ENCODE data around the gene PTPRM.

Gene PTPRM

GRCh38 chr18:8257851-8258434, 690.8 kb downstream of the PTPRM start:
- DNase-seq: no peak

DNA sequence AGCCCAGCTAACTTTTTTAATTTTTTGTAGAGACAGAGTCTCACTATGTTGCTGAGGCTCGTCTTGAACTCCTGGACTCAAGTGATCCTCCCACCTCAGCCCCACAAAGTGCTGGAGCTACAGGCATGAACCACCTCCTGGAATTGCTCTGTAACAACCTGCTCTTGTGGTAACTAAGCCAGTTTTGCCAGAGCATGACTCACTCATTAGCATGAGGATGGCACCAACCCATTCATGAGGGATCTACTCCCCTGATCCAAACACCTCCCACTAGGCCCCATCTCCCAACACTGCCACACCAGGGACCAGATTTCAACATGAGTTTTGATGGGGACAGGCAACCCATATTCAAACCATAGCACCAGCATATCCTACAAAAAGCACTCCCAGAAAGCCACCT, 693.2 kb downstream of the PTPRM start:
- DNase-seq: no peak

DNA sequence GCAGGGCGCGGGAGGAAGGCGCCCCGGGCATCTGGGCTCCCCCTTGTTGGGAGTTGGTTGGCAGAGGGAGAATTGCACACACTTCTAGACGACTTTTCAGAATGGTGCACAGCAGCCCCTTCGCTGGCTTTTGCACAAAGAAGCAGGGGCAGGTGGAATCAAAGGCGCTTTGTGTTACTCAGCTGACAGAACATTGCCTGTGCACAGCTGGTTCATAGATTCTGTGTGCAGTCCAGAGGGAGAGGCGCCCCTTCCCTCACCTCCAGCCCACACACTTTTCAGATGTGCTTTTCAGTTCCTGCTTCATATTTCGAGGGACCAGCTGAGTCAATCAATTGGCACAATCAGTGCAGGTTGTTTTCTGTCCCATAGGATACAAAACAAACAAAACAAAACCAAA, 693.7 kb downstream of the PTPRM start:
- no peak for DNase-seq

DNA sequence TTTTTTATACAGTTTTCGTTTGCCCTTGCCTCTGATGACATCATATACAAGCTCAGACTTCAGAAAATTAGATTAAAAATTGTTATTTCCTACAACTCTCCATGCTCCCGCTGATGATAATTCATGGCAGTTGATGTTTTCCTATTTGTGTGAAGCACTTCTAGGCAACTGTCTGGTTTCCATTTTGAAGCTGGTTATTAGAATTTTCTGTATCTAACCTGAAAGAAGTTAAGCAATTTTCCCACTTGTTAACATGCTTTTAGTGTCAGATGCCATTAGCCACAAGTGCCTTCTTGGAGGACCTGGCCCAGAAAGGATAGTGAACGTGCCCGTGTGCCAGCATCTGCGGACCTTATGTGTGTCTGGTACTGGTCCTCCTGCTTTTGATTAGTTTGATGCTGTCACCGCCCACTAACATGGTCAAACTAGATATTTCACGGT, 694.6 kb downstream of the PTPRM start:
- DNase-seq: no peak

DNA sequence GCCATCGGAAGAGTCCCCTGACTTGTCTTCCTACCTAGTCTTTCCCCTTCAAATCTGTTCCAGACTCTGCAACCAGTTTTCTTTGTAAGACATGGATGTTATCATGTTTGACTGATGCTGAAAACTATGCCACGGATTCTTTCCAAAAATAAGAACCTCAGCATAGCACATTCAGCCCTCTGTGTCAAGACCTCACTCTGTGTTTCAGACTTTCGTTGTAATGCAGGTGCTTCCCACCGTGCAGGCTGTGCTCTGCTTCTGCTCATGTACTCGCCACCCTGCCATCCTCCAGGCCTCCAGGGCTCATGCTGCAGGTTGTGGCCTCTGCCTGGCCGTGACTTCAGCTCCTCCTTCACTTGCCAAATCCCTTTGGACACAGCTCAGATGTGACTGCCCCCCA, 695.1 kb downstream of the PTPRM start:
- DNase-seq: no peak

DNA sequence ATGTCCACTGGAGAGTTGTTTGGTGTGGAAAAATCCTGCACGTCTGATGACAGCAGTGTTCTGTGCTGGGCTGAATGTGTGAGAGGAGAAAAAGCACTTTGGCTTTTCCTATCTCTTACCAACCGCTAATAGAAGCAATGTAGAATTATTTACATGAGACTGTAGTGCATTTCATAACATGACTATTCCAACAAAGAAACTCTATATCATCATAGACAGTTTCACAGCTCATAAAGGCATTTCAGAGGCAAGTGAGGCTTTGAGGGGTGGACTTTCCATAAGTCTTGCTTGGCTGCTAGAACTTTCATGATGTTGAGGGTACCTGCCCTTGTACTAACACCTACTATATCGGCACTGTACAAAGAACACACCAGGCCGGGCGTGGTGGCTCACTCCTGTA, 697.0 kb downstream of the PTPRM start:
- DNase-seq: no peak

- DNase-seq: no peak
These were observed 697.8 kb downstream of the PTPRM start for GRCh38 chr18:8264861-8265411.

- no peak for DNase-seq
These were observed 705.1 kb downstream of the PTPRM start for GRCh38 chr18:8272254-8272653.

DNA sequence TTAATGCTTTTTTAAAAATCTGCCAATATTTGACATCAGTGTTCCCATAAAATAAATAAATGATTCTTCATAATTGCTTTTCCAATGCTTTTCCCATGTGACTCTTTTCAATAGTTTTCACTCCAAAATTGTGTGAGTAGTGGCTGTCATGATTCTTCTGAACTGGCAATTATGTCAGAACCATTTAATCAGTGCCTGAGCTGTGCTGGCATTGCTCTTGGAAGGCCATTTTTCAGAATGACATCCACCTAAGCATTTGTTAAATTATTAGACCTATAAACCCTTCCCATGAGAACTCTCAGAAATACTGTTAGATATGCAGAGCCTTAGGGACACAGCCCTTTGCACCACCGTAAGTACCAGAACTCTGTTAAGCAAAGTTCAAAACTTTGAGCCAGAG, 707.3 kb downstream of the PTPRM start:
- DNase-seq: no peak

GRCh38 chr18:8276406-8276805, 709.3 kb downstream of the PTPRM start:
- DNase-seq: no peak

- no peak for DNase-seq
These were observed 710.2 kb downstream of the PTPRM start for GRCh38 chr18:8277270-8277669.

DNA sequence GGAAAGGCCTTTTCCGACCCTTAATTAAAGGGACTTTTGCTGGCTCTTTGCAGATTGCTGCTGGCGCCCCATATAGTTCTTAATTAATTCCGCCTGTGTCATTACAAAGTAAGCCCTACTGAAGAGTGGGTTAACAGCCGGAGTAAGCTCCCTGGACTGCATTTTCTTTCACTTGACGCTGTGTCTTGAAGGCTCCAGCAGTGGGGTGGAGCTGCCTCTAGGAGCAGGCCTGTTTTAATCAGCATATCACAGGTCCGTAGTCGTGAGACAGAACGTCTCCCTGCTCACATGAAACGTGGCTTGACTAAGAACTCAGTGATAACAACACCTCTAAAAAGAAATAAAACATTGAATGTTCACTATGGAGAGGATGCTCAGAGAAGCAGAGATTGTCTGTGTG, 712.2 kb downstream of the PTPRM start:
- DNase-seq: no peak

DNA sequence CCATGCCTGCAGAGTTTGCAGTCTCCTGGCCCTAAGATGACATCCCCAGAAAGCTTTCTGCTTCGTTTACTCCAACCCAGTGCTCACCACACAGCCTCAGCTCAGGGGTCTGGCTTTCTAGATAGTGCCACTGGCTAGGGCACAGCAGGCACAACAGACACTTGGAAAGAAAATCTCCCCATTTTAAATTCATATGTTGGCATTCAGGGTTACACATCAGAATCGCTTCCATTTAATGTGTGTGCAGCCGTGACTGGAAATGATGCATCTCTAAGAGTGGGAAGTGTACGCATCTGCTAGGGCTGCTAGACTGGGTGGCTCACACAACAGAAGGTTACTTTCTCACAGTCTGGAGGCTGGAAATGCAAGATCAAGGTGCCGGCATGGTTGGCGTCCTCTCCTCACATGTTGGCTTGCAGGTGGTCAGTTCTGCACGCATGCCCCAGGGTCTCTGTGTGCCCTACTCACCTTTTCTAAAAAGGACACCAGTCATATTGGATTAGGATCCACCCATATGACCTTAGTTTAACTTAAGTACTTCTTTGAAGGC, 712.7 kb downstream of the PTPRM start:
- DNase-seq: no peak

DNA sequence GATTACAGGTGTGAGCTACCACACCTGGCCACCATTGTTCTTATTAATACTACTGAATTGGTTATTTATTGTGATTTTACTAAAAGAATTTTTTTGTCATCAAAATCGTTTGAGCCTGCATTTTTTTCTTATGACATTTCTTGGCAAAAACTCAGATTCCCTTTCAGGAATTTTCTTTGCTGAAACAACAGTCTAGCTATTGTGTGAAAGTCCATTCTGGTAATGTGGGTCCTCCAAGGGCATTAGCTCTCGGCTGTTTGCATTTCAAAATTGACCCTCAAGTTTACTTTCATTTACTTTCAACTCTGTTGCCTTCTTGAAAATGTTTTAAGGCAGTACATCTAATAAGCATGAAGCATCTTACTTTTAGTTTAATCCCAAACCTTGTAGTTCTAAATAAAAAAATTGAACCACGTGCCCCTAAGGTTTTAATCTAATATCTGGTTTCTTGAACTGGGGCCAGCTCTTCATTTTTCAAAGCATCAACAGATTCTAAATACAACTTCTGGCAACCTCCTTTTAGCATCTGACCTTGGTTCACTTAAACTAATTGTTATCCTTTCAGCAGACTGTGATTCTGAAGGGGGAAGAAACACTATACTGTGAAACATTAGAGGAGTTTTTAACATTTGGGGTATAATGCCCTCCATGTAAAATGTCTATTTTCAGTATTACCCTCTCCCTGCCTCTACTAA, 716.9 kb downstream of the PTPRM start:
- DNase-seq: no peak

DNA sequence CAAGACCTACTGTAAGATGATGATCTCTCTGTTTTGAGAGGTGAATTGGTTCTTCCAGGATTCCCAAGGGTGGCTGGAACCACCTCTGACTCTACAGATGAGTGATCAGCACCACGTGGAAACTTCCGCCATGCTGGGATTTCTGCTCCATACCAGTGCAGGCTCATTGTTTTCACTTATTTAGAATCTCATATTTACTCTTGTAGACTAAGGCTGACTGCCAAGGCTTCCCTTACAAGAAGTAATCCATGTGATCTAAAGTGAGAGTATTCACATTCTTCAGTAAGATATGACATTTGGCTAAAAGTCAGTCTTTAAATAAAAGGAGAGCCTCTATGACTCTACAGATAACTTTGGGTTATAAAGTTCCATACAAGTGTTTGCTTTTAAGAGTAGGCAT, 719.2 kb downstream of the PTPRM start:
- DNase-seq: no peak

DNA sequence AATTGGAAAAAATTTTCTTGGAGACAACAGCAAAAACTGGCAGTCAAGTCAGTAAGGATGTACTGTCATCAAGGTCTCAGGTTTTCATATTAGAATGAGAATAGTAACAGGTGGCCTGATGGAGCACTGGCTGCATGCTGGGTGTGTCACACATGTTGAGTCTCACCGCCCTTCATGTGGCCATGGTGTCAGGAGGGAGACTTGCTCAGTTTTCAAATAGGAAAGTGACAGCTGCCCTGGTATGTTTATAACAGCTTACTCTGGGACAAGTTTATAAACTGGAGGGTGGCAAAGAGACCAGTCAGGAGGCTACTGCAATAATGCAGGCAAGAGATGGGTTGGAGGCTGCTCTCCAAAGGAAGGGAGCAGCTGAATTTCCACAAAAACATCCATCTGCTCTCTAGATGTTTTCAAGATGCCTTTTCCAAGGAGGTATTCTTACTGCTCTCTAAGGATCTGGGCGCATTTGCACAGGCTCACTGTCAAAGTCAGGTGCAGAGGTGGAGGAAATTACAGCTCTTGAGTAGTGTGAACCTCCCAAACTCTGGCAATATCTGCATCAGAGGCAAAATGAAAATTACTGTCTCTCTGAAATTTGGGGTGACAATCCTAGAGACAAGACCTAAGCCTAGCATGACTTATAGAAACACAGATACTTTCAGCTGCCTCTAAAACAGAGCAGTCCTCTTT, 720.2 kb downstream of the PTPRM start:
- DNase-seq: no peak

DNA sequence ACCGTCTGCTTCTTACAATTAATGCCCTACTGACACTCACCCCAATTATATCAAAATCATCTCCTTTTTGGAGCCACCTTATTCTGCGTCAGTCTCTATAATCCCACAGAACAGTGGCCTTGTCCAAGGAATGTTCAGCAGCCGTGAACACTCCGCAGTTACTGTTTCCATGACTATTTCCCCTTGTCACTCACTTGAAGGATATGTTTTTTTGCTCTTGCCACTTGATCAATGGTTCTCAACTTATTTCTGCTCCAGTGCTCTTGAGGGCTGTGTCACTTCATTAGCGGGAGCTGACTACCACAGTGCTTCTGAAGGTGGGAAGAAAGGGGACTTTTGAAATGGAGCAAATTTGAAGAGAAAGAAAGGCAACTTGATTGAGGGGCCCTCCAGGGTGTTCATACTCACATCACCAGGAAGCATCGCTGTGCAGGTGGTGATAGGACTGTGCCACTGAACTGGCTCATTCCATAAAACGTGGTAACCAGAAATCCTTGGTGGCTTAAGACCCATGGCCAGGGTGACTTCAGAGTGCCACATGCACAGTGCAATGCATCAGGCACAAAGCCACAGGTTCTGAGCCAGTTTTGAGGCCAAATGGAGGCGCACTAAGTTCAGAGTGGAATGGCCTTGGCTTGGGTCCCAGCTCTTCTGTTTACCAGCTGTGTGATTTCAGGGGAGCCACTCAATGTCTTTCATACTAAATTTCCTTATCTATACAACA, 721.5 kb downstream of the PTPRM start:
- DNase-seq: no peak

DNA sequence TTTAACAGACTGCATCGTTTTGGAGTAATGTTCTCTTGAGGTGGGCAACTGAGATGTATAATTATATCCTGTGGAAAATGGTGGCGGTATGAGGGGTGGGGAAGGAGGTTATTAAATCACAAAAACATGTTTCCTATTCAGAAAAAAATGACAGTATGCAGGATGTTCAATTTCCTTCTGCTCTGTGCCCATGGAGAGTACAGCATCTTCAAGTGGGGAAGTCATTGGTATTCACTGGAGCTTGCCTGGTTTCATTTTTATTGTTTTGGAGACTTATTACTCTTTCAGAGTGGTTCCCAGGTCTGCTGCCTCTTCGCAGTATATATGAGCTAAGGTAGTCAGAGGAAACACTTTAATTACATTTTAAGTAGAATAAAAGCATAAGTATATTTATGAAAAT, 723.3 kb downstream of the PTPRM start:
- no peak for DNase-seq

DNA sequence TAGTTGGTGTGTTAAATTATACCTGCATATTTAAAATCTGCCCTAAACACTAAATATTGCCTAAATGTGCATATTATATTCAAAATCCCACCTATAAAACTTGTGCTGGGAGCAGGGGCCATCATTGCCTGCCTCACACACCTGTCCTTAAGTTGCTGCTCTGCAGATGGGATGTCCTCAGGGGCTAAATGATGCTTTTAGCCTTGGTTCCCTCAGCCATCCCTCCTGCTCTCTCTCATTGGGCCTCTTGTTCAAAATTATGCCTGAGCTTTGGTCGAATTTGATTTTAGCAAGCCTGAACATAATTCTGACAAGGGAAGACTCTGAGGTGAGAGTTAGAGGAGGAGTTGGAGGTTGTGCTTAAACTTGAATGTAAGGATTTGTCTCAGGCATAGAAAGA, 723.8 kb downstream of the PTPRM start:
- no peak for DNase-seq

GRCh38 chr18:8293184-8293583, 726.1 kb downstream of the PTPRM start:
- DNase-seq: no peak

GRCh38 chr18:8296886-8297616, 729.9 kb downstream of the PTPRM start:
- no peak for DNase-seq

DNA sequence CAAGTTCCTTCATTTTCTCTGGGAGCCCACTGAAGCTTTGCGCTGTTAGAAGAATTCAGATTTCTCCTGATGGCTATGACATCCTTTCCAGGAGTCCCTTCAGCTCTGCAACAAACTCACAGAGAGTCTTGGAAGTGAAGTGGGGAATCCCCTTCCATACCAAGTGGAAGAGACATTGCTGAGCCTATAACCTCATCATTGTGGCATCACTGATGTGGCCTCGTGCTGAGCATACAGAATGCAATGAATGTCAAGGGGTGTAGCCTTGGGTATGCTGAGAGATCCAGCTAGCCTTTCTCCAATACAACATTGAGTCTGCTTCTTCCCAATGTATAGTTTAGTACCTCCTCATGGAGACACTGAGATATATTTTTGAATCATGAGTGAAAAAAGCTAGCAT, 731.1 kb downstream of the PTPRM start:
- no peak for DNase-seq

Data from activated CD8-positive, alpha-beta memory T cell treated with anti-CD3 and anti-CD28 coated beads, Interleukin-2, amount 50 U/mL, for 4 hours (primary cell).